ENCODE data around the gene SPAG5.

DNA sequence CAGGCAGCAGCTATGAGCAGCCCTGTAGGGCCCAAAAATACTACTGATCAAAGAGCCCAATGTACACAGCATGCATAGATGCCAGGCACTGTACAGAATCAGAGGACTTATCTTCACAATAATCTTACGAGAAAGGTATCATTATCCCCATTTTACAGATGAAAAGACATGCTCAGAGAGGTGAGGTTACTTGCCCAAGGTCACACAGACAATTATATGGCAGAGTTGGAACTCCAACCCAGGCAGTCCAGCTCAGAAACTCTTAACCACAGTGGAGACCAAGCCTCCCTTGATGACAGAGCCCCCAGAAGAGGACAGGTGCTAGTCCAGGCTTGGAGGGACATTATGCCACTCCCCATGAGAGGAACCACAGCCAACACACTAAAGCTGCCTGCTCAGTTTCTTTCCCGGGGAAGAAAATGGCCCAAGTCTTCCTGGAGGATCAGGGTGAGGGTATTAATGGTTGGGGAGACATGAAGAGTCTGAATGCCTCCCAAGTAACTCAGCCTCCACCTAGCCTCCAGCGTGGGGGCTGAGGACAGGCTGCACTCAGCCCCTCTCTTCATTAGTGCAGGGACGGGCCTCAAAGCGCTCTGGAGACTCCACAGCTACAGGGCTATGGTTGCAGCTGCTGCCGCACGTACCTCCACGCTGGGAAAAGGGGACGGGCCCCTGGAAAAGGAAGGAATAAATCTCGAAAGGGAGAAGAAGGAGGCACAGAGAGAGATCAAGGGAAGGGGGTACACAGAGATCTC, 47.2 kb downstream of the SPAG5 start:
- TF ChIP-seq, protein P1, sequence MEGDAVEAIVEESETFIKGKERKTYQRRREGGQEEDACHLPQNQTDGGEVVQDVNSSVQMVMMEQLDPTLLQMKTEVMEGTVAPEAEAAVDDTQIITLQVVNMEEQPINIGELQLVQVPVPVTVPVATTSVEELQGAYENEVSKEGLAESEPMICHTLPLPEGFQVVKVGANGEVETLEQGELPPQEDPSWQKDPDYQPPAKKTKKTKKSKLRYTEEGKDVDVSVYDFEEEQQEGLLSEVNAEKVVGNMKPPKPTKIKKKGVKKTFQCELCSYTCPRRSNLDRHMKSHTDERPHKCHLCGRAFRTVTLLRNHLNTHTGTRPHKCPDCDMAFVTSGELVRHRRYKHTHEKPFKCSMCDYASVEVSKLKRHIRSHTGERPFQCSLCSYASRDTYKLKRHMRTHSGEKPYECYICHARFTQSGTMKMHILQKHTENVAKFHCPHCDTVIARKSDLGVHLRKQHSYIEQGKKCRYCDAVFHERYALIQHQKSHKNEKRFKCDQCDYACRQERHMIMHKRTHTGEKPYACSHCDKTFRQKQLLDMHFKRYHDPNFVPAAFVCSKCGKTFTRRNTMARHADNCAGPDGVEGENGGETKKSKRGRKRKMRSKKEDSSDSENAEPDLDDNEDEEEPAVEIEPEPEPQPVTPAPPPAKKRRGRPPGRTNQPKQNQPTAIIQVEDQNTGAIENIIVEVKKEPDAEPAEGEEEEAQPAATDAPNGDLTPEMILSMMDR (conservative IDR thresholded peaks at IDR 0.05 in 1 of 2, IDR thresholded peaks at IDR 0.05 in 1 of 2; ENCODE audit: extremely low read depth in 1 of 2, insufficient read depth in 1 of 2, low read depth in 1 of 2, low read length in 2 of 2), result no peak
- TF ChIP-seq EZH2 (IDR thresholded peaks at IDR 0.05; ENCODE audit: borderline replicate concordance, low read length), result no peak

All from mammary epithelial cell (primary cell).